Heart left ventricle (tissue), 16 donors: Measurements from ENCODE around the gene TANK. TPM values are rescaled to one million over a fixed set of nuclear protein-coding genes. Genes with fewer than 3 reads are reported as not detected.
"Not testable (repeated sequence)": the region's sequence is repeated elsewhere in the genome, so short reads cannot be mapped to it uniquely, and the experiment has no call there.

Experiments used
- ATAC-seq, 4 donors: fragments of 200-7000 bp; cut with Tn5 transposase; one replicate each; pipeline ENCODE4 v1.9.1; 2020 to 2022; ENCODE audit warnings: moderate library complexity in 4 of 4, mild to moderate bottlenecking in 3 of 4, moderate number of reproducible peaks in 1 of 4
- DNase-seq, 5 donors: peaks; one replicate each; pipeline ENCODE4 v3.0.0-alpha.2; 2020
- H3K27ac ChIP-seq, 12 donors: fragments of 200-600 bp; sonication (generic) in 4 of 12; one replicate each; pipeline versions ENCODE4 v1.5.0 to v1.8.0; 2016 to 2022; ENCODE audit warnings: mild to moderate bottlenecking in 2 of 12
- H3K27me3 ChIP-seq, 9 donors: fragments of 200-600 bp; sonication (generic) in 2 of 9; one replicate each; pipeline versions ENCODE4 v1.5.1 to v1.8.0; 2016 to 2022; ENCODE audit warnings: mild to moderate bottlenecking in 3 of 9
- H3K36me3 ChIP-seq, 9 donors: fragments of 200-600 bp; sonication (generic) in 2 of 9; one replicate each; pipeline versions ENCODE4 v1.5.0 to v1.8.0; 2018 to 2022; ENCODE audit warnings: mild to moderate bottlenecking in 2 of 9
- H3K4me1 ChIP-seq, 12 donors: fragments of 200-600 bp; sonication (generic) in 4 of 12; one replicate each; pipeline versions ENCODE4 v1.5.0 to v1.8.0; 2016 to 2022; ENCODE audit warnings: mild to moderate bottlenecking in 3 of 12
- H3K4me3 ChIP-seq, 12 donors: fragments of 200-600 bp; sonication (generic) in 4 of 12; one replicate each; pipeline versions ENCODE4 v1.5.0 to v1.8.0; 2017 to 2022; ENCODE audit warnings: mild to moderate bottlenecking in 9 of 12, moderate library complexity in 4 of 12
- H3K9me3 ChIP-seq, 12 donors: fragments of 200-600 bp; sonication (generic) in 4 of 12; one replicate each; pipeline versions ENCODE4 v1.5.0 to v1.8.0; 2016 to 2022; ENCODE audit warnings: mild to moderate bottlenecking in 1 of 12
- CTCF ChIP-seq, 12 donors: fragments of 200-600 bp; sonication (generic) in 4 of 12; IDR thresholded peaks; one replicate each; pipeline versions ENCODE4 v1.5.0 to v1.8.0; 2018 to 2022; ENCODE audit warnings: antibody characterized with exemption in 12 of 12, mild to moderate bottlenecking in 5 of 12
- POLR2A ChIP-seq, 2 donors: fragments of 450-650 bp; IDR thresholded peaks; one replicate each; pipeline ENCODE4 v1.6.1; 2017; ENCODE audit warnings: antibody characterized with exemption in 2 of 2, mild to moderate bottlenecking in 2 of 2, moderate library complexity in 2 of 2
- WGBS, 4 donors: extraction: QIAGEN DNeasy Blood & Tissue Kit in 2 of 4; methylation state at CpG; one replicate each; pipeline versions ENCODE4 v1.1.5 to v1.1.7; 2013 to 2018; 5-methylcytosine and 5-hydroxymethylcytosine counted together
- intact Hi-C, 10 donors: fragments of 100-400 bp; cut with DNase I; formaldehyde crosslinking; loops; one replicate each; pipeline versions ENCODE4 v1.11.1 to v1.14.2; 2022
- polyA plus RNA-seq, 2 donors: library from polyadenylated mRNA; stranded (reverse); fragments of 200-250 nt; gene quantifications; one replicate each; pipeline ENCODE4 v1.2.3, GENCODE V29; 2013
- total RNA-seq, 9 donors: library from RNA; depleted of rRNA in 2 of 9; stranded (reverse); fragments of >200 nt in 2 of 9; fragmentation: NEBNext Ultra II Directional in 3 of 9; extraction: Animal tissue kit (Norgen Biotek cat#: 25700) in 3 of 9; gene quantifications; one replicate each; pipeline versions ENCODE4 v1.1.0 to v1.2.4, GENCODE V29; 2016 to 2023
- donor health status: ischemic (EF 13 %, LVEDD 7.1; RV severe dilation, severe dysfunction).
- donor health status: healthy with polysubstance abuse.
- donor health status: DM: no; HTN: yes; CAD: no.
- donor health status: DM: no; HTN: no; CAD: no.
- donor health status: ischemic (EF 25% LVEDD 6.9; RV normal size, moderate dysfunction).
- donor health status: ischemic (EF 25% LVEDD 5.7; RV mildly dilated, moderate dysfunction).
- donor health status: healthy.
- donor health status: DM: yes; HTN: yes; CAD: no.
- donor health status: ischemic (EF 35%, LVEDD 5.7; RV mildly dilated, moderate dysfunction).
- donor health status: nonischemic (EF 11% LVEDD 7.7; RV severe dilation, severe dysfunction).
- donor health status: DM: yes; HTN: yes; CAD: no.
- donor health status: PGD.
- donor health status: ischemic (EF 29% LVEDD 5.4; RV normal size, mild dysfunction).
- donor health status: nonischemic (EF 23%, LVEDD 6.1; RV moderate dilation, normal function).

TANK gene
- total and polyA plus RNA-seq, 11 donors = 15.4 to 58.5 (median 32.4) TPM

GRCh38 chr2:161280906-161281323 is 120.7 kb downstream of the TANK start:
- H3K4me3 ChIP-seq, intact Hi-C loops, H3K4me1 ChIP-seq, H3K27ac ChIP-seq, H3K9me3 ChIP-seq, H3K36me3 ChIP-seq, ATAC-seq: not testable (repeated sequence)
- peaks cover 0 to 26% (median 5%) of the 10 kb centered on the region in 9 donors for H3K27me3 ChIP-seq
- peak in 1 of 12 donors; percentile 10 for TF ChIP-seq CTCF (IDR thresholded peaks at IDR 0.05)
- DNase-seq = peak; percentile 33 to 85 (median 64)
- WGBS, 4 donors = 72 to 77% (median 74%) methylated on average over 18 of the region's 18 CpGs

DNA sequence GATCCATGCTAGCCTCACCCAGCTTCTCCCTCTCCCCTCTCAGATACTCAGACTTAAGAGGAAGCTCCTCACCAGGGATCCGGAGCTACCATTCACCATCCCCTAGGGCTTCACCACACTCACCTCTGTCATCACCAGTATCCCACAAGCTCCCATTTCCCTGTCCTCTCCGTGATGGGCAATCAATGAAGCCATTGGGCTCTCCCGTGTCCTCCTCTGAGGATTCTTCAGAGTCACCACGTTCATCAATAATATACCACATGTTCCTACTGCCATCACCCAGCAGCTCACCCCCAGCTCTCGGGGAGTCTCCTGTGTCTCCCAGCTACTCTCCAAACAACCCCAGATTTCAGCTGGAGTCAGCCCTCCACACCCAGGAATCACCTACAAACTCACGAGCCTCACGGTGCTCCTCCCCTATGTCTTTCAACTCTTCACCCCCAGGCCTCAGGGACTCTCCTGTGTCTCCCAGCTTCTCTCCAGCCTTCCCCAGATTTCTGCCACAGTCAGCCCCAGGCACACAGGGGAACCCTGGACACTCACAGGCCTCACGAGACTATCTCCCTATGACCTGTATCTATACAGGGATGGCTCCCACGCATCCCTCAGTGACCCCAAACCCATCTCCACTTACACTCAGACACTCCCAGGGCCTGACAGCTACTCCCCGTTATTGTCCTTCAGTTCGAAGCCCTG is 121.5 kb downstream of the TANK start:
- ATAC-seq, intact Hi-C loops: not testable (repeated sequence)
- WGBS, 4 donors = 79 to 89% (median 81%) methylated on average over 11 of the region's 11 CpGs

DNA sequence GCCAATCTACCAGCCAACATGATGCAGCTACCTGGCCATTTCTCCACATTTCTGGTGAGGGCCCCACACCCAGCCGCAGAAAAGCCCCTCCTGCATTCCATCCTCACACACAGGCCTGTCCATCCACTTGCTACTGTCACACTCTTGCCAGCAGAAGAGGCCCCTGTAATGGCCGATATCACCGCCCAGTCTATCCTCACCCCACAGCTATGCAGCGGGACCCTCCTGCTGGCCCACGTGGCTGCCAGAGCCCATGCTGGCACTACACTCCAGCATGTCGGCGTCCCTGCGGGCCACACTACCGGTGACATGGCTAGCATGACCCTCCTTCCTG is 122.0 kb downstream of the TANK start:
- intact Hi-C loops, H3K4me1 ChIP-seq, H3K9me3 ChIP-seq, H3K36me3 ChIP-seq, H3K27ac ChIP-seq, DNase-seq, ATAC-seq, H3K4me3 ChIP-seq: not testable (repeated sequence)
- WGBS, 4 donors = 85 to 92% (median 89%) methylated on average over 9 of the region's 9 CpGs
- H3K27me3 ChIP-seq = peaks cover 0 to 30% (median 5%) of the 10 kb centered on the region in 9 donors

More for the DNA sequence above, 121.5 kb downstream of the TANK start:
- H3K9me3 ChIP-seq, H3K27ac ChIP-seq, DNase-seq, H3K36me3 ChIP-seq, H3K4me3 ChIP-seq, H3K4me1 ChIP-seq: not testable (repeated sequence)
- H3K27me3 ChIP-seq = peaks cover 0 to 30% (median 5%) of the 10 kb centered on the region in 9 donors

DNA sequence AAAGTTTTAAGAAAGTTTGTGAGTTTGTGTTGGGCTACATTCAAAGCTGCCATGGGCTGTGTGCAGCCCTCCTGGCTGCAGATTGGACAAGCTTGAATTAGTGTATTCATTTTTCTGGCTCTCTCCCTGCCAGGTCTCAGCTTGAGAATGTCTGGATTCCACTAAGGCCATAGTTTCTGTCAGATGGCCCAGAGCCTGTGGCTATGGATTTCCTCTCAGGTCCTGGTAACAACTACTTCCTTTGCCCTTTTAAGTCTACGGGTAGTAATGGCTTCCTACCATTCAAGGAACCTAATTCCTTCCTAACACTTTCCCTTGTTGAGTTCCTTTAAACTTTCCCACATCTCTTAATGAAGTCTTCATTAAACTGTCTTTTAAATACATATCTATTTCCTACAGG is 123.7 kb downstream of the TANK start:
- ATAC-seq (no peak), DNase-seq (no peak)
- Histone ChIP-seq H3K4me3 (no peak overlapping the region), H3K27me3 (peaks cover 0 to 30% (median 5%) of the 10 kb centered on the region in 9 donors), H3K36me3 (no peaks in the 10 kb centered on the region), H3K9me3 (no peaks in the 10 kb centered on the region), H3K27ac (no peak overlapping the region), H3K4me1 (no peaks in the 10 kb centered on the region)
- 49 to 62% (median 54%) methylated on average over 1 of the region's 1 CpG for WGBS, 4 donors
- intact Hi-C loops = no loop called here
- TF ChIP-seq CTCF (IDR thresholded peaks at IDR 0.05) (no peak), POLR2A (IDR thresholded peaks at IDR 0.05) (no peak)

Other genes with a start within 250 kb of the TANK start
- gene PSMD14, start 148.0 kb downstream of the TANK start, total RNA-seq = 10 to 100 TPM; 22.9 to 64.5 (median 46.1) TPM
- 10 to 100 TPM; 32.6 to 87.7 TPM for gene PSMD14, start 148.0 kb downstream of the TANK start, polyA plus RNA-seq